NCI-H2171 (cell line): Measurements from ENCODE around the gene HMGXB4.
"Not testable (repeated sequence)": the region's sequence is repeated elsewhere in the genome, so short reads cannot be mapped to it uniquely, and the experiment has no call there.

Experiments used
- DNase-seq: peaks from one replicate; lab custom pipeline; 2025; lab: John Stamatoyannopoulos, UW

The HMGXB4 gene

DNA sequence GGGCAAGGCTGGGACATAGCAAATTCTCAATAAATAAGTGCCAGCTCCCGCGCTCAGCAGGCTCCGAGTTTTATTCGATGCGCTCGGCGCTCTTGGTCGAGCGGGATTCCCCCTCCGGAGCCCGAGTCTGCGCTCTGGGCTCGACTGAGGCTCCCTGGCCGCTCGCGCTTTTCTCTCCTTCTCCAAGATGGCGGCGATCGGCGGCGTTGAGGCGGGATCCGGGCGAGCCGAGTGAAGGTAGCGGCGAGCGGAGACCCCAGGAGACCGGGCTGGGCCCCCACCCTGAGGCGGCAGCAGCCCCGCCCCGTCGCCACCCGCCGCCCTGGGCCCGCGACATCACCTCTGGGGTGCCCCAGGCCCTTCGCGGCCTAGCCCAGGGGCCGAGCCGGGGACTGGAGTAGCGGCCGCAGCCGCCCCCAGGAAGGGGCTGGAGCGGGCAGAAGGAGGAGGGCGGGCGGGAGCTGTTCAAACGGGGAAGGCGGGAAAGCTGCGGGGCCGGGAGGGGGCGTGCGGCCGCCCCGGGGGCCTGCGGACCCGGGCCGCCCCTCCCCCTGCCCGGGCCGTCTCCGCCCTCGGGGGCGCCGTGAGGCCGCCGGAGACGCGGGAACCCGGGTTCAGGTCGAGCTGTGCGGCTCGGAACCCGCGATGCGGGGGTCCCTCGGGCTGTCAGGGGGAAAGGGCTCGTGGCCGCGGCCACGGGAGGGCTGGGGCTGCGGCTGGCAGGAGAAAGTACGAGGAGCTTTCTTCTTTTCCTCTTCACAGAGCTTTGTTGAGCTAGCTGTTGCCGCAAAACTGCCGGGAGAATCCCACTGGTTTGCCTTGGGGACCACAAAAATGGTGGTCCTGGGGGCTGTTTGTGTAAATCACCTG lies at the start of gene HMGXB4:
Gene HMGXB4, plus strand, starts transcription at position 173 of the 870 bp plus-strand sequence. CDS start 4,898 bp downstream, outside the sequence.
- DNase-seq, result peak; percentile 91

GRCh38 chr22:35208003-35208402 lies 49.3 kb upstream of the HMGXB4 start:
- DNase-seq, result no peak

GRCh38 chr22:35209203-35209602 lies 48.1 kb upstream of the HMGXB4 start:
- no peak for DNase-seq

GRCh38 chr22:35212009-35212408 lies 45.3 kb upstream of the HMGXB4 start:
- no peak for DNase-seq

DNA sequence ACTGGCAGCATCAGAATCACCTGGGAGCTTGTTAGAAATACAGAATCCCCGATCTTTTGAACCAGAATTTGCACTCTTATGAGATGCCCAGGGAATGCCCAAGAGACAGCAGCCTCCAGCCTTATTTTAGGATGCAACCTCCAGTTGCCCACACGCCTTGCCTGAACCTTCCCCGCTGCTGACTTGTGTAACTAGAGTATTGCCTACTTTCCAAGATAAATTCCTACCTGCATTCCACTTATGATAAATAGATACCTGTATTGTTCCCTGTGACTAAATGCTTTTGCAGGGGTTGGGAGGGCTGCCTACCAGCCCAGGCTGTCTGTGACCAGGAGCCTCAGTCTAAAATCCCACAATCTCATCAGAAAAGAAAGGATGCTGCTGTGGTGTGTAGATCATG lies 44.3 kb upstream of the HMGXB4 start:
- DNase-seq, result no peak

GRCh38 chr22:35214968-35215367 lies 42.3 kb upstream of the HMGXB4 start:
- DNase-seq, result no peak

DNA sequence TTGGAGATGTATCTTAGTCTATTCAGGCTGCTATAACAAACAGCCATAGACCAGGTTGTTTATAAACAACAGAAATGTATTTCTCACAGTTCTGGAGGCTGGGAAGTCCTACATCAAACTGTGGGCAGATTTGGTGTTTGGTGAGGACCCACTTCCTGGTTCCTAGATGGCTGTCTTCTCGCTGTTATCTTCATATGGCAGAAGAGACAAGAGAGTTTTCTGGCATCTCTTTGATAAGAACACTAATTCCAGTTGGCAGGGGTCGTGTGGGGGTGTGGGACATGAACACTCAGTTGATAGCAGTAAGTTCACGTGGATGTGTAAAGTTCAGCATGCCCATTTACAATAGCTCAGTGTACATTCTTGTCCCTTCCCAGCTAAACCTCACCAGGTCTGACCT lies 41.3 kb upstream of the HMGXB4 start:
- no peak for DNase-seq

DNA sequence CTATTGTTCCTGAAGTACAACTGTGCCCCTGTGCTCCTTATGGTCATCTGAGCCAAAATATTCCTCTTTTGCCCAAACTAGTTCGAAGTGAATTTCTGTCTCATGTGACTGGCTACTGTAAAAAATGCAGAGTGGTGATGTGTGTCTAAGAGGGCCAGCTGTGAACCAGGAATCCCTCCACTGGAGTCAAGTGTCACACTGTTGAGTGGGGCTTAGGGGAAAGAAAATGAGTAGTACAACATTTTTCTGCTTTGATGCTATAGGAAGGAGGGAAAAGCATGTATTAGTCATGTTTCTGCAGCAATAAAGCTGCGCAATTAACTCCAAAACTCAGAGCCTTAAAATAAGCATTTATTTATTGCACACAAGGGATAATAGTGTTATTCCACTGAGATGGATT lies 39.8 kb upstream of the HMGXB4 start:
- no peak for DNase-seq

- DNase-seq, result no peak
These were observed 39.2 kb upstream of the HMGXB4 start for GRCh38 chr22:35218079-35218478.

GRCh38 chr22:35219012-35219411 lies 38.3 kb upstream of the HMGXB4 start:
- DNase-seq, result no peak

DNA sequence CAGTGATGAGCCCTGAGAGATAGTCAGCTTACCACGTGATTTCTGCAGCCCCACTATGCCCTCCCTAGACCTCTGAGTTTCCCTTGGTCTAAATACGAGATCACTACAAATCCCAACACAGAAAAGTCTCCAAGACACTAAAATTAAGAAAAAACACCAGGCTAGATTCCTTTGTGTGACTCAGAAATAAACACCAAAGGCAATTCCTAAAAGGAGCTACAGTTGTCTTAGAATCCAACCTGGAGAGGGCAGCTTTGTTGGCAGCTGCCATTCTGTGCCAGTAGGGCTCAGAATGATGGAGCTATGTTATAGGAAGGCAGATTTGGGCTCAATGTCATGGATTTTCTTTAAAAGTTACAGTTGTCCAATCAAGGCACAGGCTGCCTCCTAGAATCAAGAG lies 37.1 kb upstream of the HMGXB4 start:
- no peak for DNase-seq

- no peak for DNase-seq
These were observed 32.3 kb upstream of the HMGXB4 start for GRCh38 chr22:35225010-35225409.

GRCh38 chr22:35226958-35227647 lies 30.2 kb upstream of the HMGXB4 start:
- no peak for DNase-seq

DNA sequence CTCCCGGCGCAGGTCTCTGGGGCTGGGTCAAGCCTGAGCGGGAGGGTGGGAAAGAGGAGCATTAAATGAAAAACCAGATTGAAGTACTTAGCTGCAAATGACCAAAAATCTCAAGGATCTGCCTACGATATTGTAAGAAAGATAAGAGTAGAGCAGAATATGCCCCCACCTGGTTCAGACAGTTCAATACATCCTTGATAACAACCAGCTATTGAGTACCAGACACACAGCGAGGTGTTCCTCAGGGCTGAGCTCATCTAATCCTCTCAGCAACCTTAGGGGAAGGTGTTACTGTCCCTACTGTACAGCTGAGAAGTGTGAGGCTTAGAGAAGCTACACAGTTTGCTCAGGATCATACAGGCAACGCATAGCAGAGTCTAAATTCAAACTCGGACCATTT lies 27.4 kb upstream of the HMGXB4 start:
- no peak for DNase-seq

- no peak for DNase-seq
These were observed 26.9 kb upstream of the HMGXB4 start for GRCh38 chr22:35230417-35230816.

DNA sequence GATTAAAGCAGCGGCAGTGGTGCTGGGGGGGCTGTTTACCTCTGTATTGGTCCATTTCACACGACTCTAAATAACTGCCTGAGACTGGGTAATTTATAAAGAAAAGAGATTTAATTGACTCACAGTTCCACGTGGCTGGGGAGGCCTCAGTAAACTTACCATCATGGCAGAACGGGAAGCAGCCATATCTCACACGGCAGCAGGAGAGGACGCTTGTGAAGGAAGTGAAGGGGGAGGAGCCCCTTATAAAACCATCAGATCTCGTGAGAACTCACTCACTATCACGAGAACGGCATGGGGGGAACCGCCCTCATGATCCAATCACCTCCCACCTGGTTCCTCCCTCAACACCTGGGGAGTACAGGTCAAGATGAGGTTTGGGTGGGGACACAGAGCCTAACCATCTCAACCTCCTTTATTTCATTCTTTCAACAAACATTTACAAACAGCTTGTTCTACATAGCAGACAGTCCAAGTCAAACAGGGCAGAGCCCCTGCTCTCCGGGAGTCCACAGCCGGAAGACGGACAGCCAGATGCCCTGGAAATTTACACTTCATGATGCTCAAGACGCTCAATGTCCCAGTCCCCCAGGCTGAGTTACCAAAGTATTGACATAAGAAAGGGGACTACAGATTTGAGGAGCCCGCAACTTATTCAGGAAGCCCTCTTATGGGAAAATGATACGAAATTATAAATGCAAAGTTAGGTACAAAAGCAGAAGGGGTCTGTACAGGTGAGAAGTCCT lies 26.3 kb upstream of the HMGXB4 start:
- DNase-seq, result no peak

DNA sequence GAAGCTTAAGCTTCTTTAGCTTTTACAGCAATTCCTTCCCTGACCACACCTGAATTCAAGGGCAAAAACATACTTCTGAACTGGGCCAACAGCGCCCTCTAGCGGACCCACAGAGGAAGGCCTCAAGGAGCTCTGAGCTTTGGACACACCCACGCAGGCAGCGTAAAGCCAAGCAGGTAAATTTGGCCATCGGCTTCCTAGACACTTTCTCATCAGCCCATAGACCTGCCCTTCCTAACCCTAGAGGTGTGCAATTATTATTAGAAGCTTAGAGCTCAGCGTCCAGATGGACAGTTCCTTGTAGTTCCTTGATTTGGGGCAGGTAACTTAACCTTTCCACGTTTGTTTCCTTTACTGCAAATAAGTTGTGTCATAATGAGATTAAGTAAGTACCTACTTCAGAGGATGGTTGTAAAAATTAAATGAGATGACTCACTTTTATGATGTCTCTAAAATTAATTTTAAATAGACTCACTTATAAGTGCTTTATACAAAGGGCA lies 25.7 kb upstream of the HMGXB4 start:
- DNase-seq, result peak; percentile 62

DNA sequence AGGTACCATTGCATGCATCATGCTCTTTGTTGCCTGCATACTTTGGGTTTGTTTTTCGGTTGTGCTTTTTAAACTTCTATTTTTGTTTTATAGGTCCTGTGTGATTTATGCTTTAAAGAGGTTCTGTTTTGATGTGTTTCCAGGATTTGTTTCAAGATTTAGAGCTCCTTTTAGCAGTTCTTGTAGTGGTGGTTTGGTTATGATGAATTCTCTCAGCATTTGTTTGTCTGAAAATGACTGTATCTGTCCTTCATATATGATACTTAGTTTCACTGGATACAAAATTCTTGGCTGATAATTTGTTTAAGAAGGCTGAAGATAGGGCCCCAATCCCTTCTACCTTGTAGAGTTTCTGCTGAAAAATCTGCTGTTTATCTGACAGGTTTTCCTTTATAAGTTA lies 18.5 kb upstream of the HMGXB4 start:
- DNase-seq, result not testable (repeated sequence)

GRCh38 chr22:35244507-35244906 lies 12.8 kb upstream of the HMGXB4 start:
- not testable (repeated sequence) for DNase-seq

DNA sequence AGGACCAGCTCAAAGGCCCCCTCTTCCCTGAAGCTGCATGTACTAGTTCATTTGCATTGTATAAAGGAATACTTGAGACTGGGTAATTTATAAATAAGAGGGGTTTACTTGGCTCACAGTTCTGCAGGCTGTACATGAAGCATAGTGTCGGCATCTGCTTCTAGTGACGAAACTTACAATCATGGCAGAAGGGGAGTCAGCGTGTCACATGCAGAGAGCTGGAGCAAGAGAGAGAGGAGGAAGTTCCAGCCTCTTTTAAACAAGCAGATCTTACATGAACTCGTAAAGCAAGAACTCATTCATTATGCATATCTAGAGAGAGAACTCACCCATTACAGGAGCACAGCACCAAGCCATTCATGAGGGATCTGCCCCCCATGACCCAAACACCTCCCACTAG lies 7.1 kb upstream of the HMGXB4 start:
- no peak for DNase-seq

- no peak for DNase-seq
These were observed 3.3 kb upstream of the HMGXB4 start for GRCh38 chr22:35253946-35254345.

DNA sequence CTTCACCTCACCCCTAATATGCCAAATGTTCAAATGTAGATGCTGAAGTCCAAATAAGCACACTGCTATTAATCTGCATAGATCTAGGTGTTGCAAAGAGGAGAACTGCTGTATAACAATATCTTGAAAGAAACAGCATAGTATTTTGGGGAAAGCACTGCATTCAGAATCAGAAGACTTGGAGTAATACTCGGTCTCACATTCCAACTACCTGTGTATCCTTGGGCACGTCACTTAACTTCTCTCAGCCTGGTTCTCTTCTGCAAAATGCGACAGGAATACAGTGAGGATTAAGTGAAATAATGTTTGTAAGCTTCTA lies 332 bp upstream of the HMGXB4 start:
- no peak for DNase-seq
